NCI-H146 treated with DMSO at 0.1 percent for 48 hours (cell line): Measurements from ENCODE around the gene RIMBP2.

ENCODE experiments used
- DNase-seq: peaks from one replicate; lab custom pipeline; 2025; ENCODE audit not compliant: unreplicated experiment; lab: John Stamatoyannopoulos, UW

The RIMBP2 gene

GRCh38 chr12:130547480-130548155, 168.5 kb downstream of the RIMBP2 start:
- DNase-seq = no peak

- no peak for DNase-seq
Observed at GRCh38 chr12:130546494-130546893, 169.6 kb downstream of the RIMBP2 start.

DNA sequence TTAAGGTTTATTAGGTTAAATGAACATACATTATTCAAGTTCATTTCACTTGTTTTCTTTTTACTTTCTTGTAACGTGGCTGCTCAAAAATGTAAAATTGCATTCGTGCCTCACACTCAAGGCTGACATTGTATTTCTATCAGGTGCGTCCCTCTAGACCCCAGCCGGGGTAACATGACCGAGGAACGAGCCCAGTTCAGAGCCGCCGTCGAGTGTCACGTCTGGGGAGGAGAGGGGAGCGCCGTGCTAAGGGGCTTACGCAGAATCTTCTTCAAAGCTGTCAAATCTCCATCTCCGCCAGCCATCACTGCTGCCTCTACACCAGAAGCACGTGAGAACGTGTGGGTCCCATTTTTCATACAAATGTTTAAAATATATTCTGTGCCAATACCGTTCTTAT, 170.6 kb downstream of the RIMBP2 start:
- DNase-seq = no peak

- DNase-seq = no peak
Observed at GRCh38 chr12:130540376-130540775, 175.7 kb downstream of the RIMBP2 start.

GRCh38 chr12:130538343-130539095, 177.6 kb downstream of the RIMBP2 start:
- no peak for DNase-seq

- no peak for DNase-seq
Observed at GRCh38 chr12:130537655-130538054, 178.4 kb downstream of the RIMBP2 start.

GRCh38 chr12:130537051-130537450, 179.0 kb downstream of the RIMBP2 start:
- DNase-seq = no peak

DNA sequence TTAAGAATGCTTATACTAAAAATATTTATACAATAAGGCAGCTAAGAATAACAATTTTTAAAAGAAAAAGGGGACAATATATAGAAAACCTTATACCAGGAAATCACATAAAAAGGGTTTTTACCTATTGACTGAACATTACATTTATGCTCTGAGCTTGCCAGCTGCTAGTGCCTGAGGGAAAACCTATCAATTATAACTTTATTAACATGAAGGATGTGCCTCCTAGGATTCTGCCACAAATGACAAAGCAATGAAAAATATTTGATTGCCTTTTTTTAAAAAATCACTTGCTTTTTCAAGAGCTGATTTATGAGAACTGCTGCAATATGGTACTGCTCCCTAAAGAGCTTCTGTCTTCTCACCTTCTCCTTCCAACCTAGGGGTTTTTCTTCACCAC, 185.7 kb downstream of the RIMBP2 start:
- DNase-seq = no peak

- DNase-seq = no peak
Observed at GRCh38 chr12:130529781-130530180, 186.3 kb downstream of the RIMBP2 start.

DNA sequence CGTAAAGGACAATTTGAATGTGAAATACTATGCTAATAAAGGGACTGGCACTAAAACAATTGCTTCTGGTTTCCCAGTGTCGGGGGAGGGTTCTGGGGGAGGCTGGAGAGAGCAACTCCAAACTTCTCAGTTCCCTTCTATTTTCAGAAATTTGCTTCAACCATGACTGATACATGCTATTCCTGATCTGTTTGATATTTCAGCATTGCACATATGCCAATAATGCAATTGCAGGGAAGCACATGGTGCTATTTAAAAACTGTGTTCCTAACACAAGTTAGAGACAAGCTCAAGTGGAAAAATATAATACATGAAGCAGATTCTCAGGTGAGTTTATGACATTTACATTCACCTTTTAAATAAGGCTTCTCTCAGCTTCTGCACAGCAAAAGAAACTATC, 188.9 kb downstream of the RIMBP2 start:
- no peak for DNase-seq

- no peak for DNase-seq
Observed at GRCh38 chr12:130526813-130527212, 189.3 kb downstream of the RIMBP2 start.

- no peak for DNase-seq
Observed at GRCh38 chr12:130525384-130526172, 190.5 kb downstream of the RIMBP2 start.

DNA sequence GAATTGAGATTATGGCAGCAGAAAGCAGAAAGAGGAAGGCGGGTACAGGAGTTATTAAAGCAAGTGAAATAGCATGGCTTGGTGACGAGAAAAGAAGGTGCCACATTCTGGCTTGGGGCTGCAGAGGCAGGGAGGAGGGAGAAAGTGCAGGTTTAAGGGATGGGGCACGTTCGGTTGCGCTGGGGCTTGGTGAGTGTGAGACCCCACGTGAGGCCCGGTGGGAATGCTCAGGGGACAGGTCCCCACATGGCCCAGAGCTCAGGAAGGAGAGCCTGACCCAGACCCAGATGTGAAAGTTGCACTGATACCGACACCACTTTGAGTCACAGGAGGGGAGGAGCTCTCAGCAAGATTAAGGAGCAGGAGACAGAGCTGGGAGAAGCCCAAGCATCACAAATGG, 191.3 kb downstream of the RIMBP2 start:
- no peak for DNase-seq

DNA sequence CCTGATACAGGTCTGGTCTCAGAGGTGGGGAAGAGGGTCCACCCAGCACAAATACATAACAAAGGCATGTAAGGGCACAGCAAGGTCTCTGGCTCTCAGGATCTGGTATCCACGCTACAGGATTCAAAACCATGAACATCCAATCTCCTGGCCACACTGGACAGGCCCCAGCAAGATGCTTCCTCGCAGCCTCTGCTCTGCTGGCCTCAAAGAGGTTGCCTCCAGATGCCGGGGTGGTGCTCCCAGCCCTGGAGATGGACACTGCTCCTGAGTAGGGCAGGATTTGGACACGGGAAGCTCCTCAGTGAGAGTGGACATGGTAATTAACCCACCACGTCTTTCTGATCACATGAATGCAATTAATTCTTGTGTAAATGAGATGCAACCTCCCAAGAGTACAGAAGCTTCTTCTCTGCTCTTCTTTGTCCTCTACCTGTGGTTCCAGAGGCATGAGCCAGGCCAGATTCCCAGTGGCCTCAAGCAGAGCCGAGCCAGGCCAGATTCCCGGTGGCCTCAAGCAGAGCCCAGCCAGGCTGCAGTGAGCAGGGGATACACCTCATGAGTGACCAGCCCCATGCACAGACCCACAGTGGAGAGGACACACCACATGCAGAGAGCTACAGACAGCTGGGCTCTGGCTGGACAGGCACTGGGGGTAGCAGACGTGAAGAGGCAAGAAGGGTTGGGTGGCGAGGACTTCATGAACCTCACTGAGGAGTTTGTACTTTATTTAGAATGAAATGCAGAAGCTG, 192.1 kb downstream of the RIMBP2 start:
- no peak for DNase-seq

GRCh38 chr12:130523208-130523607, 192.9 kb downstream of the RIMBP2 start:
- no peak for DNase-seq

GRCh38 chr12:130522244-130522834, 193.8 kb downstream of the RIMBP2 start:
- DNase-seq = no peak

DNA sequence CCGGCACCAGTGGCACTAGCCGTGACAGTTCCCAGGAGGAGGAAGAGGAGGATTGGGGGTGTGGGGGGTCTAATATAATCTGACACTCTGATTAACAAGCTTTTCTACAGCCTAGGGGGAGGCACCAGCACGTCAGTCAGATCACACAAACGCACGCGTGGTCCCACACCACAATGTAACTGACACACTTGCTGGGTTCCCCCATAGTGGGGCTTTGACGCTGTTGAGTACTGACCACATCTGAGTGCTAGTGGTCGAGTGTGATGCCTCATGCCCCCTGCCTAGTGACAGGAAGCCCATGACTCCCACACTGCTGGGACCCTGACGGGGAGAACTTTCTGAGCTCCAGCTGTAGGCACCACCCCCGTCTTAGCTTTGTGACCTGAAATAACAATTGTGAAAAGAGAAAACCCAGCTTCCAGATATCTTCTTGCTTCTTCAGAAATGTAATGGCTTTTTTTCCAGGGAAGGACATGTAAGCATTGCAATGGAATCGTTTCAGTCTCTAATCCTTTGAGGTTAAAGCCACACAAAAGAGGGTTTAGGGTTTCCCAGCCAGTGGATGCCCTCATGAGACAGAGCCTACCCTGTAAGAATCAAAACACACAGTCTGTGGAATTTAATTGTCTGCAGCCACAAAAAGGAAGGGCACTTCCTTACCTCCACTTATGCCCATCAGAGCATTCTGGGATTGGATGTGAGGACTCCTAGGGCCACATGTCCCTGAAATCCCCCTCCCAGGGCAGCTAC, 194.5 kb downstream of the RIMBP2 start:
- no peak for DNase-seq

- no peak for DNase-seq
Observed at GRCh38 chr12:130520784-130521183, 195.3 kb downstream of the RIMBP2 start.

DNA sequence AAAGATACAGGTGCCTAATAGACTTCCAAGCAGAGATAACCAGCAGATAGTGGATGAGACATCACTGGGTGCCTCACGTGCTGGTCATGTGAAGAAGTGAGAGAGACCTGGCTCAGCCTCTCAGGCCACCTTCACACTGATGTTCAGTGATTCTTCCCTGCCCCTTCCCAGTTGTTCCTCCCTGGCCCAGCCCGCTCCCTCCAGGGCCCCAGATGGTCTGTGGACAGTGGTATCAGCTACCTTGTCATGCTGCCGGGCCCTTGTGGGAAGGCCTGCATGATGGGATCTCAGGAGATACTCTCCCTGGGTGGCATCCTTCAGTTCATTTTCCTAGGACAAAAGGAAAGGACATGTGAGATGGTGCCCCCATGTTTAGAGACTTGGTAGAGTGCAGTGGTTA, 198.5 kb downstream of the RIMBP2 start:
- no peak for DNase-seq

DNA sequence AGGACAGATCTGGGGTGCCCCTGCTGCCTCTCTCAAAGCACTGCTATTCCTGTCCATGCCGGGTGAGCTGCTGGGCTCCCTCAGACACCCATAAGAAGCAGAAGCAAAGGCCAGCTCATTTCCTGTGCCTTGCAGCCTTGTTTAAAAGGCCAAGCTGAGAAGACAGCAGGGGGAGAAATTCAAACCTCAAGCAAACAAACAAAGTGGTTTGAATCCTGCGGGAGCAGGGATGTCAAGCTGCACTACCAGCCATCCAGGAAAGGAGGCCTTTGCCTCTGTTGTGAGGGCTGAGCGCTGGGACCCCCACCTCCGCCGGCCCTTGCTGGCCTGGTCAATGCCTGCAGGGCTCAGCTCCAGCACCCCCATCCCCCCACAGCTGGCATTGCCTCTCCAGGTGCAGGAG, 201.9 kb downstream of the RIMBP2 start:
- DNase-seq = peak; percentile 78
